ENCODE results near the gene LRCH3. TPM values are rescaled to one million over a fixed set of nuclear protein-coding genes. Genes with fewer than 3 reads are reported as not detected.

The LRCH3 gene
- total RNA-seq, 1 experiment from 2014 or later, result 75.8 TPM

DNA sequence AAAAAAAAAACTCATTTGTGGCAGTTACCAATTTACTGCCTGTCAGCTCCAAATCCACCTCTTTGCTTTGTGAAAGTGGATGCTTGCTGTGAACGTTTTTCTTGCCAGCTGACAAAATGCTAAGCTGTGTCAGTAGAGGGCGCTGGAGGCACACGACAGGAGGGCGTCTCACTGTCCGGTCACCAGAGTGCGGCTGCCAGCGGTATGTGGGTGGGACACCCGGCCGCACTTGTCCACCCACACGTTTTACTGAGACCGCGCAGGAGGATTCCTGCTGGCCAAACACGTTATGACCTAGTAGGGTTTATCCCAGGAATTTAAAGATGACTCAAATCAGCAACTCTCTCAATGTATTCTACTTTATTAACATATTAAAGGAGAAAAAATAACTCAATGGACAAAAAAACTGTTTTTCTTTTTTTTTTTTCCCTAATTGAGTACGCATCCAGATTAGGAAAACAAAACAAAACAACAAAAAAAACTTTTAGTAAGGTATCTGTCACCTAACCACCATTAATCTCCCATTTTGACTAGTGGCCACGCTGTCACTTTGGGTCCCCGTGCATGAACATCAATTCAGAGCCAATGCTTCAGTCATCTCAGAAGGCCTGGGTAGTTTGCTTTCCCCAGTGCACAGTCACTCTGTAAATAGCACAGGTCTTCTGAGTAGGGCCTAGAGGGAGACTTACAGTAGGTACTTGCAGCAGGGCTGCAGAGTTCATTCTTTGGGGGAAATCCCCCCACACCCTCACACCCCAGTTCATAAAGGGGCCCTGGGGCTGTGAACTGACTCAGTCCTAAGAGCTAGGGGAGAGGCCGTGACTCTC is 115.2 kb downstream of the LRCH3 start:
- TF ChIP-seq, protein P1, sequence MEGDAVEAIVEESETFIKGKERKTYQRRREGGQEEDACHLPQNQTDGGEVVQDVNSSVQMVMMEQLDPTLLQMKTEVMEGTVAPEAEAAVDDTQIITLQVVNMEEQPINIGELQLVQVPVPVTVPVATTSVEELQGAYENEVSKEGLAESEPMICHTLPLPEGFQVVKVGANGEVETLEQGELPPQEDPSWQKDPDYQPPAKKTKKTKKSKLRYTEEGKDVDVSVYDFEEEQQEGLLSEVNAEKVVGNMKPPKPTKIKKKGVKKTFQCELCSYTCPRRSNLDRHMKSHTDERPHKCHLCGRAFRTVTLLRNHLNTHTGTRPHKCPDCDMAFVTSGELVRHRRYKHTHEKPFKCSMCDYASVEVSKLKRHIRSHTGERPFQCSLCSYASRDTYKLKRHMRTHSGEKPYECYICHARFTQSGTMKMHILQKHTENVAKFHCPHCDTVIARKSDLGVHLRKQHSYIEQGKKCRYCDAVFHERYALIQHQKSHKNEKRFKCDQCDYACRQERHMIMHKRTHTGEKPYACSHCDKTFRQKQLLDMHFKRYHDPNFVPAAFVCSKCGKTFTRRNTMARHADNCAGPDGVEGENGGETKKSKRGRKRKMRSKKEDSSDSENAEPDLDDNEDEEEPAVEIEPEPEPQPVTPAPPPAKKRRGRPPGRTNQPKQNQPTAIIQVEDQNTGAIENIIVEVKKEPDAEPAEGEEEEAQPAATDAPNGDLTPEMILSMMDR (IDR thresholded peaks at IDR 0.05), result peak; percentile 99
- TF ChIP-seq SIN3A (IDR thresholded peaks at IDR 0.05; ENCODE audit: borderline replicate concordance, insufficient read depth, low read depth, low read length), result no peak
- DNase-seq (ENCODE audit: low read depth, low spot score), result peak; percentile 75
- H3K36me3 ChIP-seq (ENCODE audit: control insufficient read depth, insufficient read depth, low read length), result no peaks in the 10 kb centered on the region
- peak; percentile 98 for ATAC-seq
- BruUV-seq (replicated peaks), result no TSS peak
- no peaks in the 10 kb centered on the region for H3K27me3 ChIP-seq (ENCODE audit: control insufficient read depth, insufficient read depth, low read length)
- intact Hi-C loops (cut with micrococcal nuclease; ENCODE audit: unreplicated experiment), result loop anchor here (1.0 kb wide), 2 partner anchors 37 to 179 kb away; no protein-coding TSS in a partner anchor
- H3K9me3 ChIP-seq (ENCODE audit: control insufficient read depth, insufficient read depth, low read depth, low read length), result no peaks in the 10 kb centered on the region
- ChIA-PET POLR2A (interaction anchor here (0.6 kb wide), 1 partner anchor 43 kb away, joined by 5 read pairs; no protein-coding TSS in a partner anchor), CTCF (interaction anchor here (0.5 to 1.6 kb wide), 6 partner anchors 9 to 184 kb away, joined by 3 to 16 read pairs (median 5); no protein-coding TSS in a partner anchor)
- H3K4me3 ChIP-seq (ENCODE audit: low read depth in 2 of 2, low read length in 2 of 2), result no peak overlapping the region
- in situ Hi-C loops (cut with HindIII; ENCODE audit: low pct_unique_long_range_greater_than_20kb, low sequenced_read_pairs), result no loop called here
- peaks cover 8% of the 10 kb centered on the region; the same call in 1 of the 2 replicates for H3K4me1 ChIP-seq (ENCODE audit: control insufficient read depth, insufficient read depth, low read length)
- peak overlapping the region; percentile 30 for H3K27ac ChIP-seq (ENCODE audit: low read length)

DNA sequence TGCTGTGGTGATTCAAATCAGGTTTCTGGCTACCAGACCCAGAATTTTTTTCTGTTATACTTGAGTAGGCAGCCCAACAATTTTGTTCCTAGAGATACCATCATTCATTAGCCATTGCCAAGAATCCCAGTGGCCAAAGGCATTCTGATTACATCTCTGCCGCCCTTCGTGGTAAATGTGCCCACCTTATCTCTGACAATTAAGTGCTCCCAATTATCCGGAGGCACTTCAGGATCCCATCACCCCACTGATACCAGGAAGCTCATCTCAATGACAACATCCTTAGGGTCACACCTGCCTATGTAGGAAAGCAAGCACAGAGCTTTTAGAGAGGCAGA is 115.8 kb downstream of the LRCH3 start:
- CTCF ChIA-PET, result interaction anchor here (1.6 kb wide), 1 partner anchor 35 kb away, joined by 16 read pairs; no protein-coding TSS in a partner anchor
- in situ Hi-C loops (cut with HindIII; ENCODE audit: low pct_unique_long_range_greater_than_20kb, low sequenced_read_pairs), result no loop called here
- H3K9me3 ChIP-seq (ENCODE audit: control insufficient read depth, insufficient read depth, low read depth, low read length), result no peaks in the 10 kb centered on the region

DNA sequence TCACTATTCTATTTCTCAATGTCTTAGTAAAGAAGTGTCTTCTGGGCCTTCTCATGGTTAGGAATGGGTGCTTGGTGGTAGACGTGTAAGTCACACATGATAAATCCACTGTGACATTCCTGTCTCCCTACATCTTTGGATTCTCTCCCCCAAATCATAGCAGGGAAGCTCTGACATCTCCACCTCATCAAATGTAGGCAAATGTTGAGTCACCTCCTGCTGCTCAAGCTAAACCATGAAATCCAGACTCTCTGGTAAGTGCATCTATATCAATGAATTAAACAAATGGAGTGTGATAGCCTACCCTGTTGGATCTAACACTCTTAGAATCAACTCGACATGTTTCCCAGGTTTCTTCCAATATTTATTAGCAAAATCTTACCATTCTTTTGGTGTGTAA is 116.1 kb downstream of the LRCH3 start:
- H3K9me3 ChIP-seq (ENCODE audit: control insufficient read depth, insufficient read depth, low read depth, low read length), result no peaks in the 10 kb centered on the region
- H3K36me3 ChIP-seq (ENCODE audit: control insufficient read depth, insufficient read depth, low read length), result no peaks in the 10 kb centered on the region
- H3K4me3 ChIP-seq (ENCODE audit: low read depth in 2 of 2, low read length in 2 of 2), result no peak overlapping the region
- POLR2A ChIA-PET, result no interaction called here
- in situ Hi-C loops (cut with HindIII; ENCODE audit: low pct_unique_long_range_greater_than_20kb, low sequenced_read_pairs), result no loop called here
- no peaks in the 10 kb centered on the region for H3K27me3 ChIP-seq (ENCODE audit: control insufficient read depth, insufficient read depth, low read length)
- peaks cover 8% of the 10 kb centered on the region; the same call in 1 of the 2 replicates for H3K4me1 ChIP-seq (ENCODE audit: control insufficient read depth, insufficient read depth, low read length)
- TF ChIP-seq, protein P2, sequence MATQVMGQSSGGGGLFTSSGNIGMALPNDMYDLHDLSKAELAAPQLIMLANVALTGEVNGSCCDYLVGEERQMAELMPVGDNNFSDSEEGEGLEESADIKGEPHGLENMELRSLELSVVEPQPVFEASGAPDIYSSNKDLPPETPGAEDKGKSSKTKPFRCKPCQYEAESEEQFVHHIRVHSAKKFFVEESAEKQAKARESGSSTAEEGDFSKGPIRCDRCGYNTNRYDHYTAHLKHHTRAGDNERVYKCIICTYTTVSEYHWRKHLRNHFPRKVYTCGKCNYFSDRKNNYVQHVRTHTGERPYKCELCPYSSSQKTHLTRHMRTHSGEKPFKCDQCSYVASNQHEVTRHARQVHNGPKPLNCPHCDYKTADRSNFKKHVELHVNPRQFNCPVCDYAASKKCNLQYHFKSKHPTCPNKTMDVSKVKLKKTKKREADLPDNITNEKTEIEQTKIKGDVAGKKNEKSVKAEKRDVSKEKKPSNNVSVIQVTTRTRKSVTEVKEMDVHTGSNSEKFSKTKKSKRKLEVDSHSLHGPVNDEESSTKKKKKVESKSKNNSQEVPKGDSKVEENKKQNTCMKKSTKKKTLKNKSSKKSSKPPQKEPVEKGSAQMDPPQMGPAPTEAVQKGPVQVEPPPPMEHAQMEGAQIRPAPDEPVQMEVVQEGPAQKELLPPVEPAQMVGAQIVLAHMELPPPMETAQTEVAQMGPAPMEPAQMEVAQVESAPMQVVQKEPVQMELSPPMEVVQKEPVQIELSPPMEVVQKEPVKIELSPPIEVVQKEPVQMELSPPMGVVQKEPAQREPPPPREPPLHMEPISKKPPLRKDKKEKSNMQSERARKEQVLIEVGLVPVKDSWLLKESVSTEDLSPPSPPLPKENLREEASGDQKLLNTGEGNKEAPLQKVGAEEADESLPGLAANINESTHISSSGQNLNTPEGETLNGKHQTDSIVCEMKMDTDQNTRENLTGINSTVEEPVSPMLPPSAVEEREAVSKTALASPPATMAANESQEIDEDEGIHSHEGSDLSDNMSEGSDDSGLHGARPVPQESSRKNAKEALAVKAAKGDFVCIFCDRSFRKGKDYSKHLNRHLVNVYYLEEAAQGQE (IDR thresholded peaks at IDR 0.05; ENCODE audit: insufficient read depth in 1 of 2, low read depth in 2 of 2, low read length in 1 of 2), result no peak
- no peak for TF ChIP-seq TCF7L2 (IDR thresholded peaks at IDR 0.05; ENCODE audit: low read depth, low read length)
- TF ChIP-seq, protein P1 (IDR thresholded peaks at IDR 0.05), result no peak
- TF ChIP-seq POLR2AphosphoS5 (IDR thresholded peaks at IDR 0.05; ENCODE audit: low read depth, low read length), result no peak
- TF ChIP-seq SIN3A (IDR thresholded peaks at IDR 0.05; ENCODE audit: borderline replicate concordance, insufficient read depth, low read depth, low read length), result no peak
- no peak overlapping the region for H3K27ac ChIP-seq (ENCODE audit: low read length)
- ATAC-seq, result no peak
- intact Hi-C loops (cut with micrococcal nuclease; ENCODE audit: unreplicated experiment), result no loop called here
- no TSS peak for BruUV-seq (replicated peaks)
- DNase-seq (ENCODE audit: low read depth, low spot score), result no peak
- CTCF ChIA-PET, result no interaction called here

More for the DNA sequence above, 115.8 kb downstream of the LRCH3 start:
- BruUV-seq (replicated peaks), result no TSS peak
- TF ChIP-seq, protein P1 (IDR thresholded peaks at IDR 0.05), result no peak
- no peak for TF ChIP-seq POLR2AphosphoS5 (IDR thresholded peaks at IDR 0.05; ENCODE audit: low read depth, low read length)
- TF ChIP-seq SIN3A (IDR thresholded peaks at IDR 0.05; ENCODE audit: borderline replicate concordance, insufficient read depth, low read depth, low read length), result no peak
- Histone ChIP-seq H3K27ac (ENCODE audit: low read length) (no peak overlapping the region), H3K4me1 (ENCODE audit: control insufficient read depth, insufficient read depth, low read length) (peaks cover 8% of the 10 kb centered on the region; the same call in 1 of the 2 replicates), H3K27me3 (ENCODE audit: control insufficient read depth, insufficient read depth, low read length) (no peaks in the 10 kb centered on the region), H3K36me3 (ENCODE audit: control insufficient read depth, insufficient read depth, low read length) (no peaks in the 10 kb centered on the region), H3K4me3 (ENCODE audit: low read depth in 2 of 2, low read length in 2 of 2) (no peak overlapping the region)
- DNase-seq (ENCODE audit: low read depth, low spot score) (no peak), ATAC-seq (no peak)
- POLR2A ChIA-PET, result no interaction called here
- intact Hi-C loops (cut with micrococcal nuclease; ENCODE audit: unreplicated experiment), result loop anchor here (1.0 kb wide), 2 partner anchors 36 to 178 kb away; no protein-coding TSS in a partner anchor
